GM18861 (cell line): ENCODE measurements around the gene GET3.
A peak's percentile ranks its signal among the peaks of the same experiment; 100 is the strongest.
"Not testable (repeated sequence)": the region's sequence is repeated elsewhere in the genome, so short reads cannot be mapped to it uniquely, and the experiment has no call there.

Experiments used
- ATAC-seq: cut with Tn5 transposase; IDR thresholded peaks from one replicate; pipeline ENCODE4 v1.9.1; 2021; ENCODE audit not compliant: unreplicated experiment

Gene GET3

GRCh38 chr19:12736995-12737834 is at the start of gene GET3:
GET3 (plus strand) TSS chr19:12737497; CDS start chr19:12737506, 9 bp downstream.
- ATAC-seq: peak; percentile 69

DNA sequence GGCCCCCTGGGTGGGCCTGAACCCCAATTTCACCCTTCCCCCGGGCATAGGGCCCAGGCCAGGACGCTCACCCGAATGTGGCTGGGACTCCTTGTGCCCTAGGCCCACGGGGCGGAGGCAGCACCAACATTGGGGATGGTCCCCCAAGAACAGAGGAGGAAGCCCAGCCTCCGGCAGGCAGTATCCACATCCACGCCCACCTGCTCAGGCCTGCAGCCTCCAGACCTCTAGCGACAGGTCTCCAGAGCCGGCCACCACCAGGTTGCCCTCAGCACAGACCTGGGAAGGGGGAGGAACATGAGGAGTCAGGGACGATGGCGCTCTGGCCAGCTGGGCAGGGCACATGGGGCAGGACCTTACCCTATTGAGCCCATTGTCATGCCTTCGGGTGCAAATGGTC is 48.3 kb upstream of the GET3 start:
- ATAC-seq: no peak

DNA sequence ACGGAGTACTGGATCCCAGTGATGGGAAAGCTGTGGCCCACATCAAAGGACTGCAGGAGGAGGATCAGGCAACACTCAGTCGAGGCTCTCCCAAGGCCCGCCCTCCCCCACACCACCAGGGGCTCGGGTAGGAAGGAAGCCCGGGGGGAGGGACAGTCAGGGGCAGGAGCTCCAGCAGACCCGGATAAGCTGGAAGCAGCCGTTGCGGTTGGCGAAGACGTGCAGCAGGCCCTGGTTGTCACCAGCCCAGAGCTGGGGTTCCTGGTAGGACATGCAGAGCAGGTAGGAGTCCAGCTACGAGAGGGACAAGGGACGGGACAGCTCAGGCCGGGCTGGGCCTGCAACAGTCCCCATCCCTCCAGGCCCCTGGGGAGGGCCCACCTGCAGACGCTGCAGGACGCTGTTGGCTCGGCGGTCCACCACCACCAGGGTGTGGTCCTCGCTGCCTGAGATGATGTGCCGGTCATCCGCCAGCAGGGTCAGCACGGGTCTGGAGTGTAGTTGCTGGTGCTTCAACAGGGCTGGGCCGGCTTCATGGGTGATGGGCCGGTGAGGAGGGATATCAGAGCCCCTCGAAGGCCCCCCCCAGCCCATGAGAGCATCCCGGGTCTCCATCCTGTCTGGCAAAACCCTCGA is 47.6 kb upstream of the GET3 start:
- ATAC-seq: no peak

DNA sequence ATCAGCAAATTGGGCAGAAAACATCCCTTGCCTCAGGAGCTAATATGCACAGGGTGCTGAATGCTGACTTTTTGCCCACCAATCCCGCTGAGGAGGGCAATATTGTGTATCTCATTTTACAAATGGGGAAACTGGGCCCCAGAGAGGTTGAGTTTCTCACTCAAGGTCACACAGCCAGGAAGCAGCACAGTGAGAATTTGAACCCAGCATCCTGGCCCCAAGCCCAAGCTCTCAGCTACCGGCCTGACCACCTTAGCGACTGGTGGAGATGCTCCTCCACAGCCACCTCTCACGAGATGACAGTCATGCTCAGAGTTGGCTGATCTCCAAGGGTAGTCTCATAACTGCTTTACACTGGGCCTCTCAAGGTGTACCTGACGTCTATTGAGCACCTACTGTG is 44.3 kb upstream of the GET3 start:
- ATAC-seq: no peak

GRCh38 chr19:12694641-12695040 is 42.7 kb upstream of the GET3 start:
- no peak for ATAC-seq

- no peak for ATAC-seq
Measured at GRCh38 chr19:12695096-12695495, 42.2 kb upstream of the GET3 start.

GRCh38 chr19:12695514-12695913 is 41.8 kb upstream of the GET3 start:
- ATAC-seq: no peak

- peak; percentile 12 for ATAC-seq
Measured at GRCh38 chr19:12695997-12696365, 41.3 kb upstream of the GET3 start.

GRCh38 chr19:12696366-12697335 is 40.6 kb upstream of the GET3 start, which contains the start of gene FBXW9:
FBXW9 (minus strand) TSS chr19:12696631; CDS start chr19:12696581, 50 bp downstream.
- peak; percentile 71 for ATAC-seq

GRCh38 chr19:12697425-12697824 is 39.9 kb upstream of the GET3 start:
- ATAC-seq: not testable (repeated sequence)

- no peak for ATAC-seq
Measured at GRCh38 chr19:12698138-12698537, 39.2 kb upstream of the GET3 start.

- no peak for ATAC-seq
Measured at GRCh38 chr19:12701596-12702282, 35.6 kb upstream of the GET3 start.

DNA sequence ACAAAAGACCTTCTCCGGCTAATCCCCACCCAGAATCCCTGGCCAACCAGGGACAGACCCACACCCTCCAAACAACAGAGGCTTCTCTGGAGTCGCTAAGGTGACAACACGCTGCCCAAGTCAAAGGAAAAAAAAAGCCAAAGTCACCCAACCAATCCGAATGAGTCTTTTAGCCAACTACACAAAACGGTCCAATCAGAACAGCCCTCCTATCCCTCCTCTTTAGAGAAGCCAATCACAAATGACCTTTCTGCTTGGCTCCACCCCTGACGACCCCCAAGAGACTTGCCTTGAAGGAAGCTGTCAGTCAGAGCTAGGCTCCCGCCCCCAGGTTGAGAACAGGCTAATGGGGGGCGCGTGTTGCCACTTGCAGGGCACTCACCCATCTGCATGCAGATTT is 34.3 kb upstream of the GET3 start:
- no peak for ATAC-seq

GRCh38 chr19:12705169-12705568 is 32.1 kb upstream of the GET3 start:
- no peak for ATAC-seq

- no peak for ATAC-seq
Measured at GRCh38 chr19:12705654-12706331, 31.5 kb upstream of the GET3 start.

DNA sequence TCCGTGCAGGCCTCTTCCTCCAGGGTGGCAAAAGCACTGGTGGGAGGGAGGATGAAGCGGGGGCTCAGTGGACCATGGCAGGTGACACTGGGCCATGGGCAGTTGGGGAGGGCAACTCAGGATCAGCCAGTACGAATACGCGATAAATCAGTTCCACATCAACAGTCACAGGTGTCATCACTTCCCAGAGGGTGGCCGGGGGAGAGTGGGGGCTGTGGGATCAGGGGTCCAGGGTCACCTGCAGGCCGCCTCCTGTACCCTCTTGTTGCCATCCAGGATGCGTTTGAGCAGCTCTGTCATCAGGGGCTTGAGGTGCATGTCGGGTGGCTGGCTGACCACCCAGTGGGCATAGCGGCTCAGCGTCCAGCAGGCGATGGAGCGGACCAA is 31.0 kb upstream of the GET3 start:
- no peak for ATAC-seq

DNA sequence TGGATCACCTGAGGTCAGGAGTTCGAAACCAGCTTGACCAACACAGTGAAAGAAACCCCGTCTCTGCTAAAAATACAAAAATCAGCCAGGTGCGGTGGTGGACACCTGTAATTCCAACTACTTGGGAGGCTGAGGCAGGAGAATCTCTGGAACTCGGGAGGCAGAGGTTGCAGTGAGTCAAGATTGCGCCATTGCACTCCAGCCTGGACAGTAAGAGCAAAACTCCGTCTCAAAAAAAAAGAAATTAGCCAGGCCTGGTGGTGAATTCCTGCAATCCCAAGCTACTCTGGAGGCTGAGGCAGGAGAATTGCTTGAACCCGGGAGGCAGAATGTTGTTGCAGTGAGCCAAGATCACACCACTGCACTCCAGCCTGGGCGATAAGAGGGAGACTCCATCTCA is 28.7 kb upstream of the GET3 start:
- no peak for ATAC-seq

DNA sequence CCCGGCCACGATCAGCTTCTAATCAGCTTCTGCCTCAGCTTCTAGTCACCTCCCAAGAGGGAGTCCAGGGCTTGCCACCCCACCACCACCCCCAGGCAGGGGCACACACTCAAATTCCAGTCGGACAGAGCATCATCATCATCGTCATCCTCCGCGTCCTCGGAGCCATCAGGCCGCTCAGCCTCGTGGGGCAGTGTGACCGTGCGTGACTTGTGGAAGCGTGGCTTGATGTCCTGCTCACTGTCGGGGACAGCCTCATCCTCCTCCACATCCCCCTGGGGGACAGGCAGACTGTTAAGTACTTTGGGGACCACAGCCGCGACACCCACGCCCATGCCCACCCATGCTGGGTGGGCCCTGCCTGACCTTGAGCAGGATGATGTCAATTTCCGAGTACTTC is 26.1 kb upstream of the GET3 start:
- no peak for ATAC-seq

GRCh38 chr19:12712077-12712476 is 25.2 kb upstream of the GET3 start:
- ATAC-seq: not testable (repeated sequence)

- ATAC-seq: not testable (repeated sequence)
Measured at GRCh38 chr19:12713304-12713703, 24.0 kb upstream of the GET3 start.
